GM21529 (cell line): ENCODE measurements around the gene PSD.
"Not testable (repeated sequence)": the region's sequence is repeated elsewhere in the genome, so short reads cannot be mapped to it uniquely, and the experiment has no call there.

Source experiments
- ATAC-seq: cut with Tn5 transposase; IDR thresholded peaks from one replicate; pipeline ENCODE4 v1.9.1; 2021; ENCODE audit not compliant: unreplicated experiment

PSD gene

GRCh38 chr10:102418622-102419268, at the start of gene PSD:
Gene PSD (minus strand): TSS chr10:102418785. CDS start chr10:102417038, 1,747 bp downstream.
- no peak for ATAC-seq

GRCh38 chr10:102467971-102468438, 49.4 kb upstream of the PSD start:
- ATAC-seq = no peak

- ATAC-seq = no peak
Observed at GRCh38 chr10:102467318-102467717, 48.7 kb upstream of the PSD start.

- ATAC-seq = no peak
Observed at GRCh38 chr10:102465466-102465865, 46.9 kb upstream of the PSD start.

- no peak for ATAC-seq
Observed at GRCh38 chr10:102463983-102464382, 45.4 kb upstream of the PSD start.

GRCh38 chr10:102462512-102463054, 44.0 kb upstream of the PSD start:
- no peak for ATAC-seq

- peak; percentile 87 for ATAC-seq
Observed at GRCh38 chr10:102461187-102462054, 42.8 kb upstream of the PSD start.

- peak; percentile 36 for ATAC-seq
Observed at GRCh38 chr10:102460836-102461186, 42.2 kb upstream of the PSD start.

GRCh38 chr10:102458656-102459055, 40.1 kb upstream of the PSD start:
- ATAC-seq = no peak

- ATAC-seq = no peak
Observed at GRCh38 chr10:102457591-102458150, 39.1 kb upstream of the PSD start.

GRCh38 chr10:102455893-102456471, 37.4 kb upstream of the PSD start:
- ATAC-seq = no peak

GRCh38 chr10:102454662-102455487, 36.3 kb upstream of the PSD start:
- ATAC-seq = not testable (repeated sequence)

GRCh38 chr10:102453502-102453901, 34.9 kb upstream of the PSD start:
- ATAC-seq = no peak

GRCh38 chr10:102452672-102453340, 34.2 kb upstream of the PSD start:
- ATAC-seq = no peak

- no peak for ATAC-seq
Observed at GRCh38 chr10:102451105-102451969, 32.8 kb upstream of the PSD start, which contains the start of gene C10orf95. Gene C10orf95 (minus strand): TSS chr10:102451543. CDS start chr10:102451093, 450 bp downstream.

GRCh38 chr10:102450374-102451104, 32.0 kb upstream of the PSD start:
- peak; percentile 65 for ATAC-seq

GRCh38 chr10:102450124-102450373, 31.5 kb upstream of the PSD start:
- ATAC-seq = peak; percentile 0
